ENCODE results near the gene MAPK8.

Gene MAPK8

DNA sequence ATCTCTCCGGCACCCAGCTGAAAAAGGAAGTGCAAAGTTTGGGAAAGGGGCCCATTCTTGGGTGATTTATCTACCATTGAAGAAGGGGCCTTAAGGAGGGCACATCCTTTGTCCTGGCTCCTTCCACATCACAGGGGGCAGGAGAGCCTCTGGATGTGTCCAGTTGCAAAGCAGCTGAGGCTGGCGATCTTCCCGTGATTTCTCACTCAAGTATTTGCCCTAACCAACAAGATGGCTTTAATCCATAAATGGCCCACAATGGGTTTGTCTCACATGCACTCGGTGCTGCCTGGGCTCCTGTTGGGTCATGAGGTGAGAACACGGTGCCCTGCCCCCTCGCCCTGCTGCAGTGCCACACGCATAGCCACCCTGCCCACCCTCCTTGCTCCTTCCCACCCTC lies 17.8 kb upstream of the MAPK8 start:
- no peaks in the 10 kb centered on the region for H3K36me3 ChIP-seq (replicated peaks; ENCODE audit: insufficient read depth, low read length)
- H3K4me1 ChIP-seq (ENCODE audit: low read length) = no peaks in the 10 kb centered on the region
- H3K9me2 ChIP-seq (replicated peaks; ENCODE audit: insufficient read depth, low read length) = no peaks in the 10 kb centered on the region
- H3K9me3 ChIP-seq (replicated peaks; ENCODE audit: insufficient read depth, low read length) = no peaks in the 10 kb centered on the region
- no peaks in the 10 kb centered on the region for H3K27me3 ChIP-seq (replicated peaks; ENCODE audit: insufficient read depth, low read length)
- H2AFZ ChIP-seq (ENCODE audit: low read length) = no peak overlapping the region
- H3K9ac ChIP-seq (ENCODE audit: low read length) = no peak overlapping the region
- H3K4me2 ChIP-seq (ENCODE audit: low read depth, low read length) = no peak overlapping the region
- no peaks in the 10 kb centered on the region for H3F3A ChIP-seq (ENCODE audit: insufficient read depth, low read length)
- H3K4me3 ChIP-seq (ENCODE audit: low read length) = no peak overlapping the region
- DNase-seq = no peak
- TF ChIP-seq EZH2phosphoT487 (IDR thresholded peaks at IDR 0.05; ENCODE audit: low read length) (no peak), EZH2 (optimal IDR thresholded peaks at IDR 0.05; ENCODE audit: low read depth, low read length) (no peak)
- TF ChIP-seq, protein P1, sequence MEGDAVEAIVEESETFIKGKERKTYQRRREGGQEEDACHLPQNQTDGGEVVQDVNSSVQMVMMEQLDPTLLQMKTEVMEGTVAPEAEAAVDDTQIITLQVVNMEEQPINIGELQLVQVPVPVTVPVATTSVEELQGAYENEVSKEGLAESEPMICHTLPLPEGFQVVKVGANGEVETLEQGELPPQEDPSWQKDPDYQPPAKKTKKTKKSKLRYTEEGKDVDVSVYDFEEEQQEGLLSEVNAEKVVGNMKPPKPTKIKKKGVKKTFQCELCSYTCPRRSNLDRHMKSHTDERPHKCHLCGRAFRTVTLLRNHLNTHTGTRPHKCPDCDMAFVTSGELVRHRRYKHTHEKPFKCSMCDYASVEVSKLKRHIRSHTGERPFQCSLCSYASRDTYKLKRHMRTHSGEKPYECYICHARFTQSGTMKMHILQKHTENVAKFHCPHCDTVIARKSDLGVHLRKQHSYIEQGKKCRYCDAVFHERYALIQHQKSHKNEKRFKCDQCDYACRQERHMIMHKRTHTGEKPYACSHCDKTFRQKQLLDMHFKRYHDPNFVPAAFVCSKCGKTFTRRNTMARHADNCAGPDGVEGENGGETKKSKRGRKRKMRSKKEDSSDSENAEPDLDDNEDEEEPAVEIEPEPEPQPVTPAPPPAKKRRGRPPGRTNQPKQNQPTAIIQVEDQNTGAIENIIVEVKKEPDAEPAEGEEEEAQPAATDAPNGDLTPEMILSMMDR (IDR thresholded peaks at IDR 0.05; ENCODE audit: low read length) = no peak
- H4K20me1 ChIP-seq (ENCODE audit: insufficient read depth, low read length) = no peaks in the 10 kb centered on the region
- H3K79me2 ChIP-seq (ENCODE audit: low read length) = no peaks in the 10 kb centered on the region
- no peak overlapping the region for H3K27ac ChIP-seq (ENCODE audit: low read length)

DNA sequence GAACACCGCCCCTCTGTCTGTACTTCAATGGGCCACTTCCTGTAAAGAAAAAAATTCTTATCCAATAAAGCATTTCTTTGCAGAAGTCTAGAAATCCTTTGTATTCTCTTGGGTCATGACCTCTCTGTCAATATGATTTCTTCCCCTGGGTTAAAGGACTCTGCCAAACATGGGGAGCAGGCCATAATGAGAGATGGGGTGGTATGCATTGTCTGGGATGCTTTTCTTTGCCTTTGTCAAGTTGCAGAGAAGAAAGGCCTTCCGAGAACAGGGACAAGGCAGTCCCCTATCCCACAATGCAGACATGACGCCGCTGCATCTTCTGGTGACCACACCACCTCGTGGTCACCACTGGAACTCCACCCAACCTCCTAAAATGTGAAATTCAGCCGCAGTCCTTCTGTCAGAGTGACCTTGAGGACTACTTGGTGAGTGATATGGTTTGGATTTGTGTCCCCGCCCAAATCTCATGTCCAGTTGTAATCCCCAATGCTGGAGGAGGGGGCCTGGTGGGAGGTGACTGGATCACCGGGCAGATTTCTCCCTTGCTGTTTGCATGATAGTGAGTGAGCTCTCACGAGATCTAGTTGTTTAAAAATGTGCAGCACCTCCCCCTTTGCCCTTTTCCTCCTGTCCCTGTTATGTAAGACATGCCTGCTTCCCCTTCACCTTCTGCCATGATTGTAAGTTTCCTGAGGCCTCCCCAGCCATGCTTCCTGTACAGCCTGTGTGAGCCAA lies 16.8 kb upstream of the MAPK8 start:
- Histone ChIP-seq H3K27me3 (replicated peaks; ENCODE audit: insufficient read depth, low read length) (no peaks in the 10 kb centered on the region), H3K36me3 (replicated peaks; ENCODE audit: insufficient read depth, low read length) (no peaks in the 10 kb centered on the region), H3K9me2 (replicated peaks; ENCODE audit: insufficient read depth, low read length) (no peaks in the 10 kb centered on the region), H4K20me1 (ENCODE audit: insufficient read depth, low read length) (no peaks in the 10 kb centered on the region), H3K4me1 (ENCODE audit: low read length) (no peaks in the 10 kb centered on the region), H3K79me2 (ENCODE audit: low read length) (no peaks in the 10 kb centered on the region), H2AFZ (ENCODE audit: low read length) (no peak overlapping the region), H3K9ac (ENCODE audit: low read length) (no peak overlapping the region), H3K4me2 (ENCODE audit: low read depth, low read length) (no peak overlapping the region), H3K27ac (ENCODE audit: low read length) (no peak overlapping the region), H3K9me3 (replicated peaks; ENCODE audit: insufficient read depth, low read length) (no peaks in the 10 kb centered on the region), H3F3A (ENCODE audit: insufficient read depth, low read length) (no peaks in the 10 kb centered on the region), H3K4me3 (ENCODE audit: low read length) (no peak overlapping the region)
- peak; percentile 46 for DNase-seq
- TF ChIP-seq EZH2 (optimal IDR thresholded peaks at IDR 0.05; ENCODE audit: low read depth, low read length) = no peak
- TF ChIP-seq, protein P1 (IDR thresholded peaks at IDR 0.05; ENCODE audit: low read length) = peak; percentile 79

DNA sequence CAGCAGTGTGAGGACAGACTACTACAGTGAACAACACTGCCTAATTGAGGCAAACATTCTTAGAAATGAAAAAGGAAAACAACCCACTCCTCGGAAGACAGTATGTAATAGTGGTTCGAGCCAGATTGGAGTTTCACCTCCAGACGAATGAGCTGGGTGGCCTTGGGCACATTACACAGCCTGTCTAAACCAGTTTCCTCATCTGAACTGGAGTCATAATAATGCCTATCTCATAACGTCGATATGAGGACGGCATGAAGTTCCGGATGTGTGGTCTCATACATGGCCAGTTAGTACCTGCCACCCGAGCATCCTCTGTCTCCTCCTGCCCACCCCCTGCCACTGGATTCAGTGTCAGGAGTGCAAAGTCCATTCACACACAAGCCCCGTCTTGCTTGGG lies 16.2 kb upstream of the MAPK8 start:
- Histone ChIP-seq H4K20me1 (ENCODE audit: insufficient read depth, low read length) (no peaks in the 10 kb centered on the region), H3F3A (ENCODE audit: insufficient read depth, low read length) (no peaks in the 10 kb centered on the region), H3K4me2 (ENCODE audit: low read depth, low read length) (no peak overlapping the region), H3K27me3 (replicated peaks; ENCODE audit: insufficient read depth, low read length) (no peaks in the 10 kb centered on the region), H3K4me3 (ENCODE audit: low read length) (no peak overlapping the region), H3K27ac (ENCODE audit: low read length) (no peak overlapping the region), H3K9ac (ENCODE audit: low read length) (no peak overlapping the region), H3K9me3 (replicated peaks; ENCODE audit: insufficient read depth, low read length) (no peaks in the 10 kb centered on the region), H3K36me3 (replicated peaks; ENCODE audit: insufficient read depth, low read length) (no peaks in the 10 kb centered on the region), H3K4me1 (ENCODE audit: low read length) (no peaks in the 10 kb centered on the region), H3K79me2 (ENCODE audit: low read length) (no peaks in the 10 kb centered on the region), H2AFZ (ENCODE audit: low read length) (no peak overlapping the region), H3K9me2 (replicated peaks; ENCODE audit: insufficient read depth, low read length) (no peaks in the 10 kb centered on the region)
- TF ChIP-seq, protein P1 (IDR thresholded peaks at IDR 0.05; ENCODE audit: low read length) = no peak
- TF ChIP-seq EZH2phosphoT487 (IDR thresholded peaks at IDR 0.05; ENCODE audit: low read length) = no peak
- no peak for TF ChIP-seq EZH2 (optimal IDR thresholded peaks at IDR 0.05; ENCODE audit: low read depth, low read length)
- DNase-seq = no peak

Data from MM.1S (cell line).